WTC11 (cell line): ENCODE data around the gene ARID3C.
A peak's percentile ranks its signal among the peaks of the same experiment; 100 is the strongest.

Experiments
- CTCF ChIP-seq: fragments of 200-600 bp; IDR thresholded peaks from 2 replicates; pipeline ENCODE4 v1.8.0; 2022; ENCODE audit warnings: antibody characterized with exemption
- ELF4 ChIP-seq: sonication (generic); formaldehyde crosslinking; IDR thresholded peaks from 2 replicates; pipeline ENCODE4 v1.8.1; 2022; ENCODE audit warnings: low read depth, mild to moderate bottlenecking, moderate library complexity, missing genetic modification reagents
- FOXJ3 ChIP-seq: sonication (generic); formaldehyde crosslinking; IDR thresholded peaks from 2 replicates; pipeline ENCODE4 v1.9.0; 2021; ENCODE audit warnings: missing genetic modification reagents, mild to moderate bottlenecking, borderline replicate concordance
- NFE2L1 ChIP-seq: sonication (generic); formaldehyde crosslinking; IDR thresholded peaks from 2 replicates; pipeline ENCODE4 v1.8.1; 2023; ENCODE audit warnings: missing genetic modification reagents
- NR3C1 ChIP-seq: sonication (generic); formaldehyde crosslinking; conservative IDR thresholded peaks from 2 replicates; pipeline ENCODE4 v1.8.1; 2023; ENCODE audit warnings: low read depth, mild to moderate bottlenecking, missing genetic modification reagents
- PREB ChIP-seq: sonication (generic); formaldehyde crosslinking; IDR thresholded peaks from 2 replicates; pipeline ENCODE4 v1.8.1; 2022; ENCODE audit warnings: mild to moderate bottlenecking, missing genetic modification reagents, moderate library complexity, borderline replicate concordance
- SMAD4 ChIP-seq: sonication (generic); formaldehyde crosslinking; IDR thresholded peaks from 2 replicates; pipeline ENCODE4 v1.8.0; 2022; ENCODE audit warnings: mild to moderate bottlenecking, missing genetic modification reagents
- SP1 ChIP-seq: sonication (generic); formaldehyde crosslinking; conservative IDR thresholded peaks from 2 replicates; pipeline ENCODE4 v1.8.1; 2022; ENCODE audit warnings: missing genetic modification reagents
- ZBTB21 ChIP-seq: sonication (generic); formaldehyde crosslinking; IDR thresholded peaks from 2 replicates; pipeline ENCODE4 v1.8.1; 2023; ENCODE audit warnings: mild to moderate bottlenecking, missing genetic modification reagents, borderline replicate concordance
- ZNF121 ChIP-seq: sonication (generic); formaldehyde crosslinking; IDR thresholded peaks from 2 replicates; pipeline ENCODE4 v1.8.0; 2023; ENCODE audit warnings: missing genetic modification reagents

GRCh38 chr9:34633851-34634550, 5.1 kb upstream of the ARID3C start:
- peak; percentile 68 for TF ChIP-seq CTCF
- no peak for TF ChIP-seq FOXJ3
- TF ChIP-seq SMAD4, result no peak
- TF ChIP-seq NR3C1 (CRISPR knock-in tag), result no peak
- TF ChIP-seq ZBTB21 (CRISPR knock-in tag), result no peak
- no peak for TF ChIP-seq ELF4 (CRISPR knock-in tag)
- TF ChIP-seq PREB (CRISPR knock-in tag), result no peak
- peak; percentile 91 for TF ChIP-seq ZNF121 (CRISPR knock-in tag)
- no peak for TF ChIP-seq NFE2L1 (CRISPR knock-in tag)
- peak; percentile 34; the same call in 1 of the 2 replicates for TF ChIP-seq SP1 (CRISPR knock-in tag)
